GM19463 (cell line): Measurements from ENCODE around the gene YBX2.
"Not testable (repeated sequence)": the region's sequence is repeated elsewhere in the genome, so short reads cannot be mapped to it uniquely, and the experiment has no call there.

Experiments used
- ATAC-seq: cut with Tn5 transposase; IDR thresholded peaks from one replicate; pipeline ENCODE4 v1.9.1; 2021; ENCODE audit warnings: mild to moderate bottlenecking, moderate library complexity; ENCODE audit not compliant: unreplicated experiment

Gene YBX2

GRCh38 chr17:7294614-7295153 lies at the start of gene YBX2:
Gene YBX2, minus strand, starts transcription at chr17:7294639. Its CDS starts 139 bp downstream, at chr17:7294500.
- no peak for ATAC-seq

GRCh38 chr17:7343250-7343649 lies 48.8 kb upstream of the YBX2 start:
- ATAC-seq, result no peak

- ATAC-seq, result no peak
These were observed 47.4 kb upstream of the YBX2 start for GRCh38 chr17:7341842-7342241.

DNA sequence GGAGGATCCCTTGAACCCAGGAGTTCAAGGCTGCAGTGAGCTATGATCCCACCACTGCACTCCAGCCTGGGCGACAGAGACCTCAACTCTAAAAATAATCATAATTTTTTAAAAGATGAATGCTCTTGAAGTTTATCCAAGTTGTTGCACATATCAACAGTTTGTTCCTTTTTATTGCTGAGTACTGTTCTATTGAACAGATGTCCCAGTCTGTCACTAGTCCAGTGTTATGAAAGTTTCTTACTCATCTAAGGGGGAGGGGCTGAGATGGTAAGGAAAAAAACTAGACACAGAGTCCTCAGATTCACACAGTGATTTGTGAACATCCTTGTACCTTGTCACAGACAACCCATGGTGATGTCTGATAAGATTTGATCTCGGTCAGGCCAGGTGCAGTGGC lies 45.7 kb upstream of the YBX2 start:
- no peak for ATAC-seq

DNA sequence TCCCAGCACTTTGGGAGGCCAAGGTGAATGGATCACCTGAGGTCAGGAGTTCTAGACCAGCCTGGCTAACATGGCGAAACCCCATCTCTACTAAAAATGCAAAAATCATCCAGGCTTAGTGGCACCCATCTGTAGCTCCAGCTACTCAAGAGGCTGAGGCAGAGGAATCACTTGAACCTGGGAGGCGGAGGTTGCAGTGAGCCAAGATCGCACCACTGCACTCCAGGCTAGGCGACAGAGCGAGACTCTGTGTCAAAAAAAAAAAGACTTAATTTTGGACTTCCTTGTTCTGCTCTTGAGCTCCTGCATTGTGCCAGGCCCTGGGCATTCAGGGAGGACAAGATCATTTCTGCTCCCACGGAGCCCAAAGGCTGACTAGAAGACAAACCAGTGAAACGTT lies 43.2 kb upstream of the YBX2 start:
- not testable (repeated sequence) for ATAC-seq

GRCh38 chr17:7336240-7337175 lies 42.1 kb upstream of the YBX2 start, which contains the start of gene ACAP1:
Gene ACAP1, plus strand, starts transcription at chr17:7336529. Its CDS starts 206 bp downstream, at chr17:7336735.
- peak; percentile 77 for ATAC-seq

DNA sequence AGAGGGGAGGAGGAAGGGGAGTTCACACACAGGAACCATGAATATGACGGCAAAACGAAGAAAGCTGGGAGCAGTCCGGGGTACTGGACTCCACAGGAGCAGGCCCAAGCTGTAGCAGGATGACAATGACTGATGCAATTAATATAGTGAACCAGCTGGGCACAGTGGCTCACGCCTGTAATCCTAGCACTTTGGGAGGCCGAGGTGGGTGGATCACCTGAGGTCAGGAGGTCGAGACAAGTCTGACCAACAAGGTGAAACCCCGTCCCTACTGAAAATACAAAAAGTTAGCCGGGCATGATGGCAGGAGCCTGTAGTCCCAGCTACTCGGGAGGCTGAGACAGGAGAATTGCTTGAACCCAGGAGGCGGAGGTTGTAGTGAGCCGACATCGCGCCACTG lies 41.3 kb upstream of the YBX2 start:
- not testable (repeated sequence) for ATAC-seq

DNA sequence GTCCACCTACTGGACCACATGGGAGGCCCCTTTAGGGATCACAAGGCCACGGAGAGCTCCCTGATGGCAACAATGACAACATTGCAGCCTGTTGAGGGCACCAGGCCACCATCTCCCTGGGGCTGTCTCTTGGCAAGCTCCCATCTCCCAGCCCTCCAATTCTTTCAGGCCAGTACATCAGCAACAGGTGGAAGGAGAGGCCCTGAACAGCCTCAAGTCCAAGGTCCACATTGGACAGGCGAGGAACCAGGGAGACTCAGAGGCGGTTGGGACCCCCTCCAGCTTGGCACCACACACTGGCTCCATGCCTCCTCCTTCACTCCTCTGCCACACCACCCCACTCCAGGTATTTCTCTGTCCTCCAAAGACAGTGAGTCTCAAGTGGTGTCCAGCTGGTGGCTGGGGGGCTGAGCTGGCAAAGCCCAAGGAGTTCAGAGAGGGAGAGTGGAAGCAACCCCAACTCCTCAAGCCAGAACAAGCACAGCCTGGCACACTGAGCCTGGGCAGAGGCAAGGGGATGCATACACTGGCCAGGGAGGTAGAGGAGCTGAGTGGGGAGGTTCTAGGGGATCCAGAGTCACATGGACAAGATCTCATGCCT lies 40.6 kb upstream of the YBX2 start:
- no peak for ATAC-seq

GRCh38 chr17:7332600-7333069 lies 38.2 kb upstream of the YBX2 start:
- not testable (repeated sequence) for ATAC-seq

- no peak for ATAC-seq
These were observed 37.7 kb upstream of the YBX2 start for GRCh38 chr17:7332111-7332510.

DNA sequence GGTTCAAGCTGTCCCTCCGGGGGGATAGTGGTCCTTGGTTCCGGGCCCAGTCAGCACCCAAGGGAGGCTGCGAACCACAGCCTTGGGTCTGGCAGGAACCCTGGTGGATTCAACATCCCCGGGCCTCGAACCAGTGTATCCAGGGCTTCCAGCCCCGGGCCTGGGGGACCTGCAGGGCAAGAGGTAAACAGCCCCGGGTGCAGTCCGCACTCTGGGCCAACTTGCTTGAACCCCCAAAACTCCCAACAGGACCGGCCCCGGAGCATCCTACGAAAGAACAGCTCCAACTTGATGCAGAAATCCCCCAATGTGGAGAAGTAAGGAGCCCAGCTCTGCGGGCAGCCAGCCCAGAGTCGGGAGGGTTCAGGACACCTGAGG lies 36.2 kb upstream of the YBX2 start:
- ATAC-seq, result no peak

DNA sequence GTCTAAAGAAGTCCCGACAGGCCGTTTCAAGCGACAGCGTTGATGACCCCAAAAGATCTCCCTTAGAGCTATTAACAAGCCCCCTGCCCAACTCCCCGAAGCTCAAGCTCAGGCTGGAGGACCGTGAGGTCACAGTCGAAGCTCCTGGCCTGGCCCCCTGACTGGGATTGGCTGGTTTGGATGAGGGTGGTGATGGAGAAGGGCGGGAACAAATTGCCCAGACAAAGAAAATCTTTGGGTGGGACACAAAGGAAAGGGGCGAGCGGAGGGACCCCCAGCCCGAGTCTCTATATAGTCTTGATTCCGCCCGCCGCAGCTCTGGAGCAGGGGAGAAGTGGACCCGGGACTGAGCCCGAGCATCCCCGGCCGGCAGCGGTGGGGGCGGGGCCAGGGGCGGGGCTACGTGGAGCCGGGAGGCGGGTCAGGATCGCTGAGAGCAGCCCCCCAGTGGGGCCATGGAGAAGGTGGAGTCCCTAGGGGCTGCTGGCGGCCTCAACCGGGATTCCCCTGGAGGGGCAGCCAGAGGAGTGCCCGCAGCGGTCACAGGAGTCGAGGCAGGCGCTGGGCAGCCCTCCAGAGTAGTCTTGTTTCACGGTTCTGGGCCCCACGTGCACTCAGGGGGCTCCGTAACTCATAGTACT lies 35.7 kb upstream of the YBX2 start:
- ATAC-seq, result peak; percentile 40

DNA sequence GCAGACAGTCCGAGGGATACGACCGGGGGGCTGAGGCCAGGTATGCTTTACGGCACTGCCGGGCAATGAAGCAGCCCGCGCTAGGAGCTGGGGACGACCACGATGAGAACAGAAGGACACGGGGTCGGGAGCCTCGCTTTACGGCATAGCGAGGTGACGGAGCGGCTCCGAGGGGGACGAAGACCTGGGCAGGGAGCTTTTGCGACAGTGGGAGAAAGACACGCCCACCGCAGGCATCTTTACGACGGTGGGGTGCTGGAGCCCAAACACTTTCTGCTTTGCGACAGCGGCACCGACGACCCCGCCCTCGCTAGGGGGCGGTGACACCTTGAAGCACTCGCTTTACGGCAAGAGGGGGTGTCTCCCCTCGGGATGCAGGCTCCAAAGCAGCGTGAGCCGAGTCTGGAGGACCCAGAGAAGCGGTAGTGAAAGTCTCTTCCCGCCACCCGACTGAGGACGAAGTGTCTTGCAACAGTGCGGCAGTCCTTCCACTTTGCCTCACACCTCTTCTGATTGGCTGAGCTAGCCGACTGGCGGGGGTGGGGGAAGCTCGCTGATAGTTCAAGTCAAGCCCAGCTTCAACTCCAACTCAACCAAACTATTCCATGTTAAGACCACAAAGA lies 35.0 kb upstream of the YBX2 start:
- peak; percentile 56 for ATAC-seq

DNA sequence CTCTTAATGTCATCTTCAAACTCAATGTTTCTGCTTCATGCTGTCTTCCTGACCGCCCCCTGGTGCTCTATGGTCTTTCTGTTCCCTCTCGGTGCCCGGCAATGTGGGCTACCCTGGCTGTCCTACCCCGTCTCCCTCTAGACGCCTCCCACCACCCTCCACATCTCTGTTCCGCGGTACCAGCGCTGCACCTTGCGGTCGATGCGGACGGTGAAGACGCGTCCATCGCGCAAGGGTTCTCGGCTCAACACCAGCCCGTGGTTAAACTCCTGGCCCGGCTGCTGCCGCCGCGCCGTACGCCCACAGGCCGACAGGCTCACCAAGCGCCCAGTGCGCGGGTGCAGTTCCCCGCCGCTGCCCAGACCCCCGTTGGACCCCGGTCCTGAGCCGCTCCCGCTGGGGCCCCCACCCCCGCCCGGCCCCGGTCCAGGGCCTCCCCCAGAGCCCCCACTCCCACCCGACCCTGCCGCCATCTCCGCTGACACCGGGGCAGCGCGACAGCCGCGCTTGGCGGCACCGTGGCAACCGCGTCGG lies 34.5 kb upstream of the YBX2 start, which contains the start of gene NEURL4:
Gene NEURL4, minus strand, starts transcription at position 496 of the 534 bp plus-strand sequence. Its CDS starts 23 bp downstream, at position 473.
- peak; percentile 8 for ATAC-seq

GRCh38 chr17:7328009-7328408 lies 33.6 kb upstream of the YBX2 start:
- no peak for ATAC-seq

GRCh38 chr17:7327501-7327900 lies 33.1 kb upstream of the YBX2 start:
- no peak for ATAC-seq

- ATAC-seq, result no peak
These were observed 32.6 kb upstream of the YBX2 start for GRCh38 chr17:7327056-7327455.

DNA sequence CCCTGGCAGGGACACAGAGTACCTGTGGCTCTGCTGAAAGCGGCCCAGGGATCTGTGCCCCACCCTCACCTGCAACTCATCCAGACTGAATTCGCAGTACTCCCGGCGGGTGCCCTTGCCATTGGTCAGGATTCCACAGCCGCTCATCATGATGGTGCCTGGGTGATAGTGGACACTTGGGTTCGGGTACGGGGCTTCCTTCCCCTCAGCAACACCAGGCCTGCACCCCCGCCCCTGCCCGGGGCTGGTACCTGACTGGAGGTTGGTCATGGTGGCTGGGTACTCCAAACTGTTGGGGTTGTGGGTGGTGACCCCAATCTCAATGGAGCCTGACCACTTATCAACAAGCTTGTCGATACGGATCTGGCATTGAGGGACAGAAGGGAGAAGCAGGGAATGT lies 31.7 kb upstream of the YBX2 start:
- no peak for ATAC-seq

GRCh38 chr17:7325031-7325528 lies 30.6 kb upstream of the YBX2 start:
- ATAC-seq, result no peak

- ATAC-seq, result no peak
These were observed 30.0 kb upstream of the YBX2 start for GRCh38 chr17:7324438-7324779.
